Stimulated activated CD8-positive, alpha-beta memory T cell treated with anti-CD3 and anti-CD28 coated beads, Interleukin-15, amount 100 ng/mL, for 48 hours (primary cell): ENCODE data around the gene USP6NL.

Experiments used
- DNase-seq, 2 donors: peaks; one replicate each; pipeline ENCODE4 v3.0.0-alpha.2; 2020; ENCODE audit warnings: low read depth in 2 of 2

The USP6NL gene

DNA sequence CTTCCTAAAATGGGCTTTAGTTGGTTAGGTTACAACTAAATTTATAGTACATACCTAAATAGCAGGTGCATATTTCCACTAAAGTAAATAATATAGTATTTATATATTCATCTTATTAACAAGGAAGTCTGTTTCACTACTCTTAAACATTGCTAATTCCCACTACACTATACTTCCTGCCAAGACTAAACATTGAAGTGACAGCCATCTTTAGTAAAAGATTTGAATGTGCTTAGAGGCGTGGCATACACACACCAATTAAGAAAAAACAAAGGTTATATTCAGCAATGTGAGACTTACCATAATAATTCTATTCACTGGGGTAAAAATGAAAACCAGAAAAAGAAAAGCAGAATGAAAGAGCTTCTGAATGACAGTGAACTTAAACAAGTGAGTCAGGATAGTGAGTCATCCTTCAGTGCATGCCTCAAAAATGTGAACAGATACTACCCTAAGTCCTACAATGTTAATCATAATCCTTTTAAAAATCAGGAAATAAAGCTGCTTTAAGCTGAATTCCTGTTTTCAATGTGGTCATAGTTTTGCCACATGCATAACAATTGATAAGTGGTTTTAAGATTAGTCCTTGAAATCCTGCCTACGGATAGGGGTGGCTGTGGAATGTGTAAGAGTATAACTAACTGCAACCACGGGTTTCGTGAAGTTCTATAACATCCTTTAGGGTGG is 59.4 kb downstream of the USP6NL start:
- DNase-seq: no peak

GRCh38 chr10:11551104-11551503 is 60.3 kb downstream of the USP6NL start:
- DNase-seq: no peak

- DNase-seq: no peak
These were observed 62.7 kb downstream of the USP6NL start for GRCh38 chr10:11548768-11549099.

DNA sequence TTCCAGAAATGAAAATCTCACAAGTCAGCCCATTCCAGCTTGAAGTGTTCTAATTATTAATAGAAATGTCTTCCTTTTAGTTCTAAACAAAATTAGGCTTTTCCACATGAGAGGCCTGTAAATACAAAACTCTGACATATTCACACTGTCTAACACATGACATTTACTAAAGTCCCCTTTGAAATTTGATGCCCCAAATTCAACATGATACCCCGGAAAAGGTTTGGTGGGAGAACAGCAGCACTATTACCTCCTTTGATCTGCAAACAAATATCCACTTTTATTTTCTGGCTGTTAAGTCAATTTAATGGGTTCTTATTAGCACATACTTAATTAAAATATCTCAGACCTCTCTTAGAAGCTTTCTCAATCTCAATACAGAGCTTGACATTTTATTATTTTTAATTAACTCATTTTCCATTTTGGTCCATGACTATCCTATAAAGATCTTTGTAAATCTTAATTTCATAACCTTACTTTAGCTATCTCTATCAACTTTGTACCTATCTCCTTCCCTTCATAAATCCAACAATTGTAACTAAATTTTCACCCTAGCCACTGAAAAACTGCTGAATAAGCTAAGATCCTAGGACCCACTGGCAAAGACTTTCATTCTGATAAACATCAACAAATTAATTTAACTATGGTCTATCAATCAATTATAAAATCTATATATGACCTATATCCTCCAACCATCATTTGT is 63.2 kb downstream of the USP6NL start:
- DNase-seq: no peak

DNA sequence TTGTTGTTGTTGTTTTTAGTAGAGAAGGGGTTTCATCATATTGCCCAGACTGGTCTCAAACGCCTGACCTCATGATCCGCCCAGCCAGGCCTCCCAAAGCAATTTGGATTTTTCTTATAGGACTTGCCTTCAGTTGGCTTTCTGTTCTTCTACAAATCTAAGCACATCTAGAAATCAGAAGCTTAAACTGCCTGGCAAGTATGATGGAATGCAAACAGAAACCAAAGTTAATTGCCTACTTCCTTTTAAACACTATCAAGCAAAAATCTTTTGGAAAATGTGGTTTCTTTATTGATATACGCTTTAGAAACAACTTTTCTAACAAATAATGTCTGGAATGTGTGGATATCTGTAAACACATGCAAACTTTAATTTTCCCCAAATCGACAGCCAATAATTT is 64.9 kb downstream of the USP6NL start:
- no peak for DNase-seq

GRCh38 chr10:11541296-11541695 is 70.2 kb downstream of the USP6NL start:
- no peak for DNase-seq

- no peak for DNase-seq
These were observed 72.1 kb downstream of the USP6NL start for GRCh38 chr10:11539191-11539868.

DNA sequence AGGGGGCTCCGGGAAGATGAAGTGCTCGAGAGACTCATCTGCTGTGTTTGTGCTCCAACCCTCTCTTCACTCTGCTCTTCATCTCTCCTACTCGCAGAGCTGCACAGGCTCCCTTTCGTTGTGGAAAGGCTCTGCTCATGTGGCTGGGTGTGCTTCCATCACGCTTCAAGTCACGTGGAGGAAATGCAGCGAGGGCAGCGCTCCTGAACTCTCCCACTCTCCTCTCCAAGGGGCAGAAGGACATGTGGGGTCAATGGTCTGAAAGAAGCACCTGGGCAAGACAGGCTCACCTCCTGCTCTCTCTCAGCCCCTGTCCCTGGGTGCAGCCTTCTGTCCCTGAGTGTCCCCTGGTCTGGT is 72.6 kb downstream of the USP6NL start:
- no peak for DNase-seq

GRCh38 chr10:11536228-11536627 is 75.2 kb downstream of the USP6NL start:
- no peak for DNase-seq

GRCh38 chr10:11535346-11535959 is 76.0 kb downstream of the USP6NL start:
- no peak for DNase-seq

GRCh38 chr10:11533328-11533781 is 78.1 kb downstream of the USP6NL start:
- DNase-seq: no peak

DNA sequence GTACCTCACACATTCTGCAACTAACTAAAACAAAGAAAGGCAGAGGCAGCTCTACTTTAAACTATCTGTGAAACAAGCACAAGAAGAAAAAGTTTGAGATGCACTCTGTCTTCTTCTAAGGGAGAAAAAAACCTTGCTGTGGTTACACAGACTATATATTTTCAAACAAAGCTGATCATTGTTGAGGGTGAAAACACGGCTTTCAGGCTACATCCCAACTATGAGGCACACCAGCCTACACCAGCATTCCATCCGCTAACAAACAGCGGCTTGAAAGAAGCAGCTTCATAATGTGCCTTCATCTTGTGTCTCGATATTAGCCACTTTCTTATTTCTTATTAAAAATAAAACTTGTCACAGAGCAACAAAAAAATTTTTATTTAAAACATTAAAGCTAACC is 79.1 kb downstream of the USP6NL start:
- no peak for DNase-seq

GRCh38 chr10:11530806-11531205 is 80.6 kb downstream of the USP6NL start:
- DNase-seq: no peak

GRCh38 chr10:11529276-11529903 is 82.1 kb downstream of the USP6NL start:
- no peak for DNase-seq

- DNase-seq: no peak
These were observed 83.2 kb downstream of the USP6NL start for GRCh38 chr10:11528286-11528685.

DNA sequence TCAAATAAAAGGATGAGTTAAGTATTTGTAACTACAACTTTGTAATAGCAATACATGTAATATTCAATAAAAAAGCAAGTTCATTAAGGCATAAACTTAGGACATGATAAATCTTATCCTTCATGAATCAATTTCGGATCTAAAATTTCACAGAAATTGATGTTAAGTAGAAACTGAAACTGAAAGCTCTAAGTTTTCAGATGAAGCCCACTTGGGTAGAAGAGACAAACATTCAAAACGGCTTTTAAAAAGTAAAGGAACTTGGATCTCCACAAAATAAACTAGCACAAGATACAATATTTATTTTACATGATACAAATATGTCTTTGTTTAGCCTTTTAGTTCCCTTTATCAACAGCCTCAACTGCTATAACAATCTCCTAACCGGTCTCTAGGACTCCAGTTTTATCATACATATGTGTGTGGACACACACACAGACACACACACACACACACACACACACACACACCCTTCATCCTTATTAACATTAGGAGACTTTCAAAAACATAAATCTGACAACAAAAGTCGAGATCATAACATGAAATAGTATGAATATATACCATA is 83.7 kb downstream of the USP6NL start:
- DNase-seq: no peak

DNA sequence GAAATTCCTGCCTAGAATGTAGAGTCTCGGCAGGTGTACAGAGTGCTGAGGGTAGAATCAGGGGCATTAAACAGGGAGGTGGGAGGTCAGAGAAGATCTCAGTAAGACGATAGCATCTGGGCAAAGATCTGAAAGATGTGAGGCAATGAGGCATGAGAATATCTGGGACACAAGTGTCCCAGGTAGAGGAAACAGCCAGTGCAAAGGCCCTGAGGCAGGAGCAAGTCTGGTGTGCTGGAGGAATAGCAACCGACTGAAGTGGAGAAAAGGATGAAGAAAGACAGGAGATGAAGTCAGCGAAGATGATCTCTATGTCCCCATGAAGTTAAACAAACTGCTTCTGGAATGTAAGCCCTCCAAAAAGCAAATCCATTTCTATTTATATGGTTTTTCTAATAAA is 84.4 kb downstream of the USP6NL start:
- DNase-seq: no peak

GRCh38 chr10:11525503-11525902 is 85.9 kb downstream of the USP6NL start:
- DNase-seq: no peak

DNA sequence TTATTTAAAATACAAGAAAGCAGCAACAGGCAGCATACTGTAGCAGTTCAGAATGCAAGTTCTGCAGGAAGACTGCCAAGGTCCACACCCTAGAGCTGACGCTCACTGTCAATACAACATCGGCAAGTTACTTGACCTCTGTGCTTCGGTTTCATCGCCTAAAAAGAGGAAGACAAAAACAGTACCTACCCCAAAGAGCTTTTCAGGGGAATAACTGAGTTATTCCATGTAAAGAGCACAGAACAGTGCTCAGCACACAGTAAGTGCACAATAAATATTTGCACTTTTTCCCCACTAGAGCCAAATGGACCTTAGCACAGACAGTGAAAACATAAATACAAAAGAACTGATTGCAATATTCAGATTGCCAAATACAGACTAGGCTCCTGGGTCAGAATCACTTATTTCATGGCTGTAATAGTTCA is 88.6 kb downstream of the USP6NL start:
- DNase-seq: no peak

- no peak for DNase-seq
These were observed 89.6 kb downstream of the USP6NL start for GRCh38 chr10:11521860-11522259.

DNA sequence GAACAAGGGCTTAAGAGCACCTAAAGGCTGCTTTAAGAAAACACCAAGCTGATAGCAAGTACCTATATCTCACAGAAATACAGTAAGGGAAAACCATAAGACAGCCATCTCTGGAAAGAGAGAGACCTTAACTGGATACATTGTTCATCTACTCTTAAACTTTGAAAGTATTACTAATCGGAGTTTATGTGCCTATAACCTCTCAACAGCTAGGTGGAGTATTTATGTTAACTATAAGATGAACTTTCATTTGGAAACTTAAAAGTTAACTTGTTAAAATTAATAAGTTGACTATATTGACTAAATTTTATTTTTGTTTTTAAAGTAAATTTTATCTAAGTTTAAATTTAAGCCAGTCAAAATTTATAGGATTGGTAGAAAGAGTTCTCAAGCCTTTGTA is 90.6 kb downstream of the USP6NL start:
- DNase-seq: no peak

DNA sequence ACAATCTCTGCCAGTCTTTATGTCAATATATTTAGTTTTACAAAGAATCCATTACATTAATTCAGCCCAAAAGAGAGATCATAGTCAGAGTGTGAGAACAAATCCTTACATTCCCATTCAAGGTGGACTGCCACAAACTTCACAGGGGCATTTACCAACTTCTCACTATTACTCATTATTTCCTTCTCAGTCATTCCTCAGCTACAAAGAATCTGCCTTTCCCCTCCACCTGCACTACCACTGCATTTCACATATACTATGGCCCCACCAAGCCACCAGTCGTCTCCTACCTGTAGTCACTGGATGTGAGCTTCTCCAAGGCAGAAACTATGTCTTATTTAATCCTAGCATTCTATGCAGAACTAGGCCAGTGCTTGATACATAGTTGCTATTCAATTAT is 94.3 kb downstream of the USP6NL start:
- no peak for DNase-seq
